ENCODE measurements around the gene DDX23.
"Not testable (repeated sequence)": the region's sequence is repeated elsewhere in the genome, so short reads cannot be mapped to it uniquely, and the experiment has no call there.

DNA sequence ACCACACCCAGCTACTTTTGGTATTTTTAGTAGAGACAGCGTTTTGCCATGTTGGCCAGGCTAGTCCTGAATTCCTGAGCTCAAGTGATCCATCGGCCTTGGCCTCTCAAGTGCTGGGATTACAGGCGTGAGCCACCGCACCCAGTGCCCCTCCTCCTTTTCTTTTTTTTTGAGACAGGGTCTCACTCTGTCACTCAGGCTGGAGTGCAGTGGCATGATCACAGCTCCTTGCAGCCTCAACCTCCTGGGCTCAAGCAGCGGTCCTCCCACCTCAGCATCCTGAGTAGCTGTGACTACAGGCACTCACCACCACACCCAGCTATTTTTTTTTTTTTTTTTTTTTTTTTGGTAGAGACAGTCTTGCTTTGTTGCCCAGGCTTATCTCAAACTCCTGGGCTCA is 8.3 kb upstream of the DDX23 start:
- TF ChIP-seq, protein P1, sequence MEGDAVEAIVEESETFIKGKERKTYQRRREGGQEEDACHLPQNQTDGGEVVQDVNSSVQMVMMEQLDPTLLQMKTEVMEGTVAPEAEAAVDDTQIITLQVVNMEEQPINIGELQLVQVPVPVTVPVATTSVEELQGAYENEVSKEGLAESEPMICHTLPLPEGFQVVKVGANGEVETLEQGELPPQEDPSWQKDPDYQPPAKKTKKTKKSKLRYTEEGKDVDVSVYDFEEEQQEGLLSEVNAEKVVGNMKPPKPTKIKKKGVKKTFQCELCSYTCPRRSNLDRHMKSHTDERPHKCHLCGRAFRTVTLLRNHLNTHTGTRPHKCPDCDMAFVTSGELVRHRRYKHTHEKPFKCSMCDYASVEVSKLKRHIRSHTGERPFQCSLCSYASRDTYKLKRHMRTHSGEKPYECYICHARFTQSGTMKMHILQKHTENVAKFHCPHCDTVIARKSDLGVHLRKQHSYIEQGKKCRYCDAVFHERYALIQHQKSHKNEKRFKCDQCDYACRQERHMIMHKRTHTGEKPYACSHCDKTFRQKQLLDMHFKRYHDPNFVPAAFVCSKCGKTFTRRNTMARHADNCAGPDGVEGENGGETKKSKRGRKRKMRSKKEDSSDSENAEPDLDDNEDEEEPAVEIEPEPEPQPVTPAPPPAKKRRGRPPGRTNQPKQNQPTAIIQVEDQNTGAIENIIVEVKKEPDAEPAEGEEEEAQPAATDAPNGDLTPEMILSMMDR (IDR thresholded peaks at IDR 0.05): not testable (repeated sequence)
- not testable (repeated sequence) for TF ChIP-seq POLR2A, EP300, POLR2AphosphoS5 (IDR thresholded peaks at IDR 0.05)
